ENCODE measurements around the gene STK32B. TPM values are rescaled to one million over a fixed set of nuclear protein-coding genes. Genes with fewer than 3 reads are reported as not detected.
A peak's percentile ranks its signal among the peaks of the same experiment; 100 is the strongest.

The STK32B gene
- total and polyA plus RNA-seq, 2 of the 4 experiments (the other 2 are of a cell fraction) = 5.5 to 6.3 TPM

GRCh38 chr4:5368426-5368825, 317.1 kb downstream of the STK32B start:
- no peak overlapping the region for H3K18ac ChIP-seq (ENCODE audit: low read depth, low read length)
- H2BK15ac ChIP-seq (ENCODE audit: low read depth, low read length) = 0 out of 3 replicates have a peak overlapping the region, but pooled peaks have one; percentile 84
- peak overlapping the region; percentile 77 for H2BK20ac ChIP-seq (ENCODE audit: low read depth, low read length)
- H3K9me1 ChIP-seq (ENCODE audit: insufficient read depth, low read length) = peaks cover 34% of the 10 kb centered on the region
- no CpG with 5 or more reads among the region's 3 CpGs for WGBS, 2 experiments (ENCODE audit: extremely low coverage in 2 of 2, insufficient read length in 1 of 2)
- peak overlapping the region; percentile 73; the same call in 1 of the 2 replicates for H4K91ac ChIP-seq (ENCODE audit: insufficient read depth, low read depth, low read length)
- POLR2A ChIA-PET (ENCODE audit: unreplicated experiment) = no interaction called here
- no peaks in the 10 kb centered on the region; the same call in 1 of the 2 replicates for H4K20me1 ChIP-seq (ENCODE audit: insufficient read depth, low read length)
- no peaks in the 10 kb centered on the region for H3K27me3 ChIP-seq (ENCODE audit: control insufficient read depth, insufficient read depth, low read length)
- no TSS peak for BruUV-seq (replicated peaks)
- in situ Hi-C loops (cut with MboI; ENCODE audit: low sequenced_read_pairs) (no loop called here), intact Hi-C loops (cut with micrococcal nuclease) (no loop called here), dilution Hi-C loops (cut with HindIII; ENCODE audit: low sequenced_read_pairs, unreplicated experiment) (no loop called here)
- DNase-seq (no peak), ATAC-seq (ENCODE audit: low read depth) (no peak)
- CTCF ChIA-PET = interaction anchor here (1.2 kb wide), 1 partner anchor 92 kb away, joined by 3 read pairs; no protein-coding TSS in a partner anchor
- peak overlapping the region; percentile 34 for H2AFZ ChIP-seq (replicated peaks; ENCODE audit: low read length, poor library complexity)
- H3K9ac ChIP-seq (ENCODE audit: low read depth, low read length) = no peak overlapping the region
- H2AK5ac ChIP-seq (ENCODE audit: low read depth, low read length) = peak overlapping the region; percentile 89; the same call in 1 of the 2 replicates
- H3K4me1 ChIP-seq (ENCODE audit: control insufficient read depth, insufficient read depth, low read length) = peaks cover 13% of the 10 kb centered on the region
- 0 out of 2 replicates have a peak, but pooled peaks cover under 1% of the 10 kb centered on the region for H3K9me3 ChIP-seq (ENCODE audit: control insufficient read depth, insufficient read depth, low read length)
- no peak overlapping the region for H2BK5ac ChIP-seq (ENCODE audit: low read depth, low read length, poor library complexity, severe bottlenecking)
- H3K4ac ChIP-seq (ENCODE audit: low read depth, low read length) = peak overlapping the region; percentile 75
- no peak overlapping the region for H3K27ac ChIP-seq (ENCODE audit: insufficient read depth, low read length)
- H3K4me3 ChIP-seq (ENCODE audit: insufficient read depth, low read depth, low read length) = no peak overlapping the region
- no peaks in the 10 kb centered on the region for H3K36me3 ChIP-seq (ENCODE audit: control insufficient read depth, insufficient read depth, low read length)
- H3K14ac ChIP-seq (replicated peaks; ENCODE audit: low read depth, low read length) = no peak overlapping the region
- TF ChIP-seq CEBPB (IDR thresholded peaks at IDR 0.05; ENCODE audit: low read depth, low read length) (no peak), POLR2A (IDR thresholded peaks at IDR 0.05; ENCODE audit: low read depth, low read length) (no peak), RAD21 (IDR thresholded peaks at IDR 0.05; ENCODE audit: low read length) (no peak), NFE2L2 (IDR thresholded peaks at IDR 0.05; ENCODE audit: low read depth, low read length) (no peak), CTCF (conservative IDR thresholded peaks at IDR 0.05; ENCODE audit: low read depth, low read length) (no peak), BHLHE40 (IDR thresholded peaks at IDR 0.05; ENCODE audit: low read depth, low read length) (no peak), MXI1 (IDR thresholded peaks at IDR 0.05; ENCODE audit: borderline replicate concordance, low read depth, low read length) (no peak), RFX5 (IDR thresholded peaks at IDR 0.05; ENCODE audit: low read depth, low read length) (no peak), CHD1 (IDR thresholded peaks at IDR 0.05; ENCODE audit: low read depth, low read length) (no peak)
- peaks cover 0 to 19% of the 10 kb centered on the region in 2 experiments; a peak in 2 of 4 replicates for H3K79me1 ChIP-seq (ENCODE audit: low read depth in 1 of 2, low read length in 2 of 2)
- no peak overlapping the region for H3K23ac ChIP-seq (ENCODE audit: low read depth, low read length)
- H4K5ac ChIP-seq (ENCODE audit: low read depth, low read length) = no peak overlapping the region
- H3K56ac ChIP-seq (ENCODE audit: extremely low read depth, insufficient read depth, low read length) = no peak overlapping the region
- no peak overlapping the region for H4K8ac ChIP-seq (ENCODE audit: low read depth in 2 of 2, low read length in 2 of 2)
- peak overlapping the region; percentile 59 for H2BK120ac ChIP-seq (ENCODE audit: low read depth, low read length)
- H2AK9ac ChIP-seq (replicated peaks; ENCODE audit: low read depth, low read length, poor library complexity) = no peak overlapping the region
- H3K4me2 ChIP-seq (ENCODE audit: low read depth, low read length) = no peak overlapping the region
